H1 (cell line): Measurements from ENCODE around the gene JAKMIP3. TPM values are rescaled to one million over a fixed set of nuclear protein-coding genes. Genes with fewer than 3 reads are reported as not detected.

Experiments
- CTCF ChIA-PET: fragments of 300-600 bp; sonication (Branson Sonifier 250); formaldehyde crosslinking; loops from one replicate; lab custom pipeline; 2021; ENCODE audit not compliant: partially characterized antibody; lab: Charles Lee
- POLR2A ChIA-PET: fragments of 300-600 bp; sonication (Branson Sonifier 250); formaldehyde crosslinking; loops from one replicate; lab custom pipeline; 2021; ENCODE audit warnings: inconsistent platforms; ENCODE audit not compliant: partially characterized antibody; lab: Charles Lee
- DNase-seq, 2 experiments: peaks; one replicate each; pipeline versions ENCODE4 v3.0.0 to v3.0.0-alpha.2; 2010 to 2022; ENCODE audit warnings: low spot score in 2 of 2, low read depth in 1 of 2, mixed read lengths in 1 of 2
- FAIRE-seq: peaks from 2 replicates; lab custom pipeline; 2011; peaks lifted over from hg19 to GRCh38; lab: Jason Lieb, UNC
- H2AFZ ChIP-seq: 2 replicates; pipeline ENCODE4 v1.8.1; 2012; ENCODE audit warnings: low read length, inconsistent platforms
- H2AK5ac ChIP-seq: 2 replicates; pipeline ENCODE4 v1.6.1; 2013; ENCODE audit warnings: low read depth, low read length
- H2BK120ac ChIP-seq: replicated peaks from 2 replicates; pipeline ENCODE3; 2013; ENCODE audit warnings: low read depth, low read length, inconsistent platforms
- H2BK12ac ChIP-seq: 2 replicates; pipeline ENCODE4 v1.6.1; 2013; ENCODE audit warnings: low read depth, low read length
- H2BK15ac ChIP-seq: 2 replicates; pipeline ENCODE4 v1.6.1; 2013; ENCODE audit warnings: low read length
- H2BK20ac ChIP-seq: 2 replicates; pipeline ENCODE4 v1.6.1; 2013; ENCODE audit warnings: low read length
- H2BK5ac ChIP-seq: 2 replicates; pipeline ENCODE4 v1.6.1; 2013; ENCODE audit warnings: low read depth, low read length
- H3K14ac ChIP-seq: 2 replicates; pipeline ENCODE4 v1.6.1; 2013; ENCODE audit warnings: inconsistent platforms; ENCODE audit not compliant: insufficient read length
- H3K18ac ChIP-seq: 2 replicates; pipeline ENCODE4 v1.6.1; 2013; ENCODE audit warnings: low read length; ENCODE audit errors: extremely low read depth
- H3K23ac ChIP-seq: 2 replicates; pipeline ENCODE4 v1.6.1; 2013; ENCODE audit warnings: inconsistent platforms; ENCODE audit not compliant: insufficient read length
- H3K23me2 ChIP-seq: 2 replicates; pipeline ENCODE4 v1.6.1; 2013; ENCODE audit warnings: low read depth, low read length
- H3K27ac ChIP-seq: 2 replicates; pipeline ENCODE4 v1.6.1; 2011; ENCODE audit warnings: low read depth, low read length, inconsistent platforms
- H3K27me3 ChIP-seq, 4 experiments: replicated peaks in 1 of 4; 1 replicate in 1 of 4; 2 replicates in 3 of 4; pipeline versions ENCODE4 v1.6.1 to v1.8.1; 2011 to 2013; ENCODE audit warnings: low read length in 3 of 4, mild to moderate bottlenecking in 3 of 4, inconsistent platforms in 2 of 4, mixed read lengths in 2 of 4, moderate library complexity in 1 of 4; ENCODE audit not compliant: control insufficient read depth in 3 of 4, insufficient read depth in 3 of 4; ENCODE audit errors: extremely low read depth in 1 of 4
- H3K36me3 ChIP-seq, 4 experiments: 2 replicates each; pipeline versions ENCODE4 v1.6.1 to v1.8.1; 2011 to 2013; ENCODE audit warnings: mild to moderate bottlenecking in 4 of 4, low read length in 3 of 4, moderate library complexity in 2 of 4, control low read depth in 1 of 4, inconsistent platforms in 1 of 4; ENCODE audit not compliant: insufficient read depth in 4 of 4, control insufficient read depth in 2 of 4
- H3K4ac ChIP-seq: replicated peaks from 2 replicates; pipeline ENCODE3; 2013; ENCODE audit warnings: low read length, low read depth, mixed read lengths, inconsistent platforms; ENCODE audit not compliant: insufficient read length
- H3K4me1 ChIP-seq, 4 experiments: replicated peaks in 1 of 4; 1 replicate in 1 of 4; 2 replicates in 3 of 4; pipeline versions ENCODE4 v1.6.1 to v1.8.1; 2011 to 2013; ENCODE audit warnings: low read length in 3 of 4, inconsistent platforms in 2 of 4, mixed read lengths in 1 of 4; ENCODE audit not compliant: insufficient read depth in 4 of 4, control insufficient read depth in 3 of 4
- H3K4me2 ChIP-seq, 2 experiments: 2 replicates each; pipeline versions ENCODE4 v1.6.1 to v1.8.1; 2011 to 2013; ENCODE audit warnings: low read depth in 2 of 2, low read length in 2 of 2, control low read depth in 1 of 2, inconsistent platforms in 1 of 2, mild to moderate bottlenecking in 1 of 2; ENCODE audit not compliant: insufficient read depth in 1 of 2
- H3K4me3 ChIP-seq, 4 experiments: fragments of 200-600, 300-600 bp in 1 of 4; sonication (generic), shearing (Covaris generic), sonication (Bioruptor Twin) in 1 of 4; 2 replicates each; pipeline versions ENCODE4 v1.5.1 to v1.8.1; 2011 to 2016; ENCODE audit warnings: low read length in 4 of 4, low read depth in 3 of 4, control low read depth in 2 of 4, inconsistent platforms in 2 of 4, mild to moderate bottlenecking in 2 of 4, mixed read lengths in 1 of 4, moderate library complexity in 1 of 4; ENCODE audit not compliant: insufficient read depth in 2 of 4; ENCODE audit errors: extremely low read depth in 1 of 4
- H3K56ac ChIP-seq: replicated peaks from 2 replicates; pipeline ENCODE3; 2013; ENCODE audit warnings: low read depth, mild to moderate bottlenecking, mixed read lengths, low read length, inconsistent platforms; ENCODE audit not compliant: insufficient read length
- H3K79me1 ChIP-seq: 2 replicates; pipeline ENCODE4 v1.6.1; 2013; ENCODE audit warnings: low read depth, low read length, control low read depth
- H3K79me2 ChIP-seq, 2 experiments: 2 replicates each; pipeline versions ENCODE4 v1.6.1 to v1.8.1; 2012 to 2013; ENCODE audit warnings: low read length in 2 of 2, mild to moderate bottlenecking in 2 of 2, inconsistent platforms in 1 of 2; ENCODE audit not compliant: insufficient read depth in 2 of 2, control insufficient read depth in 1 of 2
- H3K9ac ChIP-seq, 4 experiments: replicated peaks in 1 of 4; 1 replicate in 1 of 4; 2 replicates in 3 of 4; pipeline versions ENCODE4 v1.6.1 to v1.8.1; 2011 to 2013; ENCODE audit warnings: low read depth in 3 of 4, low read length in 3 of 4, control low read depth in 2 of 4, mild to moderate bottlenecking in 2 of 4, moderate library complexity in 2 of 4, inconsistent platforms in 1 of 4; ENCODE audit errors: extremely low read depth in 1 of 4
- H3K9me3 ChIP-seq, 2 experiments: 2 replicates each; pipeline versions ENCODE4 v1.6.1 to v1.8.1; 2012 to 2013; ENCODE audit warnings: mild to moderate bottlenecking in 2 of 2, moderate library complexity in 2 of 2, control low read depth in 1 of 2, inconsistent platforms in 1 of 2, low read depth in 1 of 2, low read length in 1 of 2, mixed read lengths in 1 of 2; ENCODE audit not compliant: insufficient read depth in 2 of 2
- H4K20me1 ChIP-seq, 2 experiments: replicated peaks in 1 of 2; 2 replicates each; pipeline versions ENCODE3 to v1.8.1; 2011 to 2013; ENCODE audit warnings: inconsistent platforms in 2 of 2, low read length in 2 of 2, mild to moderate bottlenecking in 1 of 2; ENCODE audit not compliant: insufficient read depth in 2 of 2, control insufficient read depth in 1 of 2
- H4K5ac ChIP-seq: 2 replicates; pipeline ENCODE4 v1.6.1; 2013; ENCODE audit warnings: low read length, low read depth, mixed read lengths, inconsistent platforms; ENCODE audit not compliant: insufficient read length
- H4K8ac ChIP-seq: 2 replicates; pipeline ENCODE4 v1.8.0; 2013; ENCODE audit warnings: mild to moderate bottlenecking, moderate library complexity, low read length, inconsistent platforms; ENCODE audit not compliant: insufficient read depth; ENCODE audit errors: extremely low read depth
- H4K91ac ChIP-seq: replicated peaks from 2 replicates; pipeline ENCODE3; 2013; ENCODE audit warnings: low read length, mixed read lengths, inconsistent platforms; ENCODE audit not compliant: insufficient read length
- CHD1 ChIP-seq: IDR thresholded peaks from 2 replicates; pipeline ENCODE4 v1.6.1; 2012; ENCODE audit warnings: low read depth, low read length, improper control_type of control experiment
- CHD2 ChIP-seq: IDR thresholded peaks from 2 replicates; pipeline ENCODE4 v1.6.1; 2012; ENCODE audit warnings: low read length, improper control_type of control experiment
- SP4 ChIP-seq: IDR thresholded peaks from 2 replicates; pipeline ENCODE4 v1.6.1; 2012; ENCODE audit warnings: low read length, inconsistent platforms
- TAF1 ChIP-seq: IDR thresholded peaks from 2 replicates; pipeline ENCODE4 v1.6.1; 2011; ENCODE audit warnings: mild to moderate bottlenecking, low read depth, low read length
- TBP ChIP-seq: IDR thresholded peaks from 2 replicates; pipeline ENCODE4 v1.6.1; 2011; ENCODE audit warnings: low read depth, low read length, improper control_type of control experiment
- WGBS, 2 experiments: shearing (Covaris generic) in 1 of 2; methylation state at CpG; one replicate each; pipeline versions ENCODE4 v1.1.6 to v1.1.7; 2013 to 2015; ENCODE audit warnings: low lambda C conversion rate in 2 of 2, mixed read lengths in 2 of 2, inconsistent platforms in 1 of 2, low coverage in 1 of 2, missing lambda C conversion rate in 1 of 2; ENCODE audit not compliant: insufficient replicate concordance in 2 of 2, insufficient coverage in 1 of 2, insufficient read length in 1 of 2; ENCODE audit errors: extremely low coverage in 1 of 2, missing lambda C conversion rate in 1 of 2; 5-methylcytosine and 5-hydroxymethylcytosine counted together
- polyA plus RNA-seq, 7 experiments: library from polyadenylated mRNA; depleted of rRNA in 3 of 7; stranded (reverse) in 5 of 7; unstranded in 2 of 7; fragments of >200 nt in 5 of 7; fragments of 200-250 nt in 2 of 7; gene quantifications; 1 replicate in 5 of 7; 2 replicates in 1 of 7; 4 replicates in 1 of 7; pipeline versions ENCODE4 v1.2.1 to v1.2.3, GENCODE V29; 2011 to 2013; ENCODE audit warnings: missing spikeins in 2 of 7, mixed read lengths in 2 of 7
- total RNA-seq: library from RNA; stranded (reverse); fragmentation: NEBNext Ultra II Directional; extraction: Animal tissue kit (Norgen Biotek cat#: 25700); gene quantifications from 2 replicates; pipeline ENCODE4 v1.2.1, GENCODE V29; 2021

Gene JAKMIP3
- total and polyA plus RNA-seq, 2 of the 8 experiments (the other 6 are each of a cell fraction or from before 2014, with no cell fraction given) = 0.83 to 0.91 TPM

DNA sequence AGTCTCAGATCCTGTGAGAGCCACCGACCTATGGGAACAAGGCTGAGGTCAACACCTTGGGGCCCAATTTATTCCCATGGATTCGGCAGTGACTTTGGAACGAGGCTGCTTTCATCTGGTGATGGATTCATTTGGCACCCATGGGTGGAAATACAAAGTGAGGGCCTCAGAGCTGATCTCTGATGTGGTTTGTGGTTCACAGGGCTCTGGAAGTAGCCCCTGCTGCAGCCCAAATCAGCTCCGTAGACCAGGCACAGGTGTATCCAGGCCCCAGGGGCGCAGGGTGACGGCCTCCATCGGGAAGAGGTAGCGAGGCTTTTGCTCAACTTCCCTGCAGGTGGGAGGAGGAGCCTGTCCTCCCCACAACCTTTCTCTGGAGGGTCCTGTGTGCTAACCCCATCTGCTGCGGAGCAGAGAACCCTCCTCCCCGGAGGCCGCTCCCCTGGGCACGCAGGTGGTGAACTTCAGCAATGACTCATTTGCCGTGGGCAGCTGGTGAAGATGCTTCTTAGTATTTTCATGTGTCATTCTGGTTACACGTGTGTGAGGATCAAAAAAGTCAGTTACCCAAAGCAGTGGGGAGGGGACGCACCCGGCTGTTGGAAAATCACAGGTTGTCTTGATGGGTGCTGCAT lies 7.5 kb upstream of the JAKMIP3 start:
- H2BK120ac ChIP-seq = no peak overlapping the region
- POLR2A ChIA-PET = no interaction called here
- no peak overlapping the region for H3K27ac ChIP-seq
- H3K18ac ChIP-seq = no peak overlapping the region
- no peak overlapping the region for H3K9ac ChIP-seq
- no peak overlapping the region for H3K14ac ChIP-seq
- no peak overlapping the region for H2BK12ac ChIP-seq
- TF ChIP-seq TAF1 (no peak), CHD1 (no peak), TBP (no peak), CHD2 (no peak), SP4 (no peak)
- no peak overlapping the region; the same call in 1 of the 2 replicates for H4K8ac ChIP-seq
- H2BK15ac ChIP-seq = no peak overlapping the region
- no peaks in the 10 kb centered on the region for H3K27me3 ChIP-seq
- H2AFZ ChIP-seq = no peak overlapping the region
- H4K20me1 ChIP-seq = no peaks in the 10 kb centered on the region
- no peak overlapping the region for H4K5ac ChIP-seq
- H2BK5ac ChIP-seq = no peak overlapping the region
- peaks cover 0 to 4% (median under 1%) of the 10 kb centered on the region in 4 experiments; a peak in 3 of 7 replicates for H3K4me1 ChIP-seq
- H3K23me2 ChIP-seq = no peaks in the 10 kb centered on the region
- FAIRE-seq = no peak
- H3K36me3 ChIP-seq = no peaks in the 10 kb centered on the region
- H2AK5ac ChIP-seq = no peak overlapping the region
- H4K91ac ChIP-seq = no peak overlapping the region
- 94% methylated on average over 16 of the region's 16 CpGs; no CpG with 5 or more reads in 1 of the 2 experiments for WGBS, 2 experiments
- no peak overlapping the region for H3K4ac ChIP-seq
- no peaks in the 10 kb centered on the region for H3K79me1 ChIP-seq
- no peak overlapping the region for H3K23ac ChIP-seq
- H3K79me2 ChIP-seq = no peaks in the 10 kb centered on the region
- DNase-seq = no peak
- CTCF ChIA-PET = interaction anchor here (0.7 to 2.0 kb wide), 3 partner anchors 10 to 42 kb away, joined by 4 to 5 read pairs (median 4); no protein-coding TSS in a partner anchor
- H3K9me3 ChIP-seq = peaks cover 3 to 4% of the 10 kb centered on the region in 2 experiments; a peak in 3 of 4 replicates
- no peak overlapping the region for H3K4me3 ChIP-seq
- H3K4me2 ChIP-seq = no peak overlapping the region
- H3K56ac ChIP-seq = no peak overlapping the region
- no peak overlapping the region for H2BK20ac ChIP-seq
